Dedifferentiated amniotic fluid mesenchymal stem cell (primary cell): ENCODE data around the gene FAM174C.
A peak's percentile ranks its signal among the peaks of the same experiment; 100 is the strongest.

ENCODE experiments used
- DNase-seq: peaks from one replicate; pipeline ENCODE4 v3.0.0-alpha.2; 2016; ENCODE audit errors: extremely low spot score

FAM174C gene

DNA sequence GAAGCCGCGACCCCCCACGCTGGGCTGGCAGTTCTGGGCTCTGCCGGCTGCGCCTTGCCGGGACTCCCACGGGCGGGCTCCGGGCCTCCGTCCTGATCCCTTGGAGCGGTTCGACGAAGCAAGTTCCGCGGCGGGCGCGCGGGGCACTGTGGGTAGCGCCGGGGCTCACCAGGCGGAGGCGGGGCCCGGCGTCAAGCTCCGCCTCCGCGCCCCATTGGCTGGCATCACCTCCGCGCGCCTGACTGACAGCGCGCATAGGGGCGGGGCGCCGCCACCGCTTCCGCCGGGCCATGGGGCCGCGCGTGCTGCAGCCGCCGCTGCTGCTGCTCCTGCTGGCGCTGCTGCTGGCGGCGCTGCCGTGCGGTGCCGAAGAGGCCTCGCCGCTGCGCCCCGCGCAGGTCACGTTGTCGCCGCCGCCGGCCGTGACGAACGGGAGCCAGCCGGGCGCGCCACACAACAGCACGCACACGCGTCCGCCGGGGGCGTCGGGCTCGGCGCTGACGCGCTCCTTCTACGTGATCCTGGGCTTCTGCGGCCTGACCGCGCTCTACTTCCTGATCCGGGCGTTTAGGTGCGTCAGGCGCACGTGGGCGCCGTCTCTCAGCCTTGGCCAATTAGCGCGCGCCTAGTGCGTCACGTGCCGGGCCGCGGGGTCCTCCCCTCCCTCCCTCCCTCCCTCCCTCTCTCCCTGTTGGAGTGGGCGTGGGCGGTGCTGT is at the start of gene FAM174C:
Gene FAM174C (plus strand): TSS at position 271 of the 716 bp plus-strand sequence. CDS start 20 bp downstream, at position 291.
- DNase-seq = peak; percentile 94

GRCh38 chr19:1226227-1226518 is 49.2 kb upstream of the FAM174C start:
- DNase-seq = no peak

DNA sequence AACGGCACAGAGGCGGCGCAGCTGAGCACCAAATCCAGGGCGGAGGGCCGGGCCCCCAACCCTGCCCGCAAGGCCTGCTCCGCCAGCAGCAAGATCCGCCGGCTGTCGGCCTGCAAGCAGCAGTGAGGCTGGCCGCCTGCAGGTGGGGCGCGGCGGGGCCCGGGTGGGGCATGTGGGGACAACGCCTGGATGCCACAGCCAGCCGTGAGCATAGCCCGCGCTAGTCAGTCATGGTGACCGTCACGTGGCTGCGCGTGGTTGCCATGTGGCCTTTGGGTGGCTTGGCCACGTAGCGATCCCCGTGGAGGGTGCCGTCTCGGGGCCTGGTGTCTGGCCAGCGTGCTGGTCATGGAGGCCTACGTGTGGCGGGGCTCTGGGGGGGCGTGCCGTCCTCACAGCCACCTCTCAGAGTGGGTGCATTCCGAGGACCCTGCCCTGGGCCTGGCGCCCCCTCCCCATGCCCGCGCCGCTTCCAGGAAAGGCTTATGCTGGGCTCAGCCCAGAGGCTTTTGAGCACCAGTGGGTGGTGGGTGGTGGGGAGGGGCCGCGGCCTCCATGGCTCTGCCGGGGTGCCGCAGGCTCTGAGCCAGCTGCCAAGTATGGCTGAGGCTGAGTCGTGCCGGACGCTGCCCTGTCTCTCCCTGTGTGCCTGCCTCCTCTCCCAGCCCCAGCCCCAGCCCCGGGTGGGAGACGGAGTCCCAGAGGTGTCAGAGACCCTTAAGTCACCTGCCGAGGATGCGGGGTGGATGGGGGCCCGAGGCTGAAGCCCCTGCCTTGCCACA is 48.6 kb upstream of the FAM174C start:
- DNase-seq = no peak

- no peak for DNase-seq
Measured at GRCh38 chr19:1227304-1228054, 47.9 kb upstream of the FAM174C start.

GRCh38 chr19:1228161-1228957 is 47.0 kb upstream of the FAM174C start:
- DNase-seq = no peak

GRCh38 chr19:1229056-1229923 is 46.0 kb upstream of the FAM174C start:
- DNase-seq = no peak

DNA sequence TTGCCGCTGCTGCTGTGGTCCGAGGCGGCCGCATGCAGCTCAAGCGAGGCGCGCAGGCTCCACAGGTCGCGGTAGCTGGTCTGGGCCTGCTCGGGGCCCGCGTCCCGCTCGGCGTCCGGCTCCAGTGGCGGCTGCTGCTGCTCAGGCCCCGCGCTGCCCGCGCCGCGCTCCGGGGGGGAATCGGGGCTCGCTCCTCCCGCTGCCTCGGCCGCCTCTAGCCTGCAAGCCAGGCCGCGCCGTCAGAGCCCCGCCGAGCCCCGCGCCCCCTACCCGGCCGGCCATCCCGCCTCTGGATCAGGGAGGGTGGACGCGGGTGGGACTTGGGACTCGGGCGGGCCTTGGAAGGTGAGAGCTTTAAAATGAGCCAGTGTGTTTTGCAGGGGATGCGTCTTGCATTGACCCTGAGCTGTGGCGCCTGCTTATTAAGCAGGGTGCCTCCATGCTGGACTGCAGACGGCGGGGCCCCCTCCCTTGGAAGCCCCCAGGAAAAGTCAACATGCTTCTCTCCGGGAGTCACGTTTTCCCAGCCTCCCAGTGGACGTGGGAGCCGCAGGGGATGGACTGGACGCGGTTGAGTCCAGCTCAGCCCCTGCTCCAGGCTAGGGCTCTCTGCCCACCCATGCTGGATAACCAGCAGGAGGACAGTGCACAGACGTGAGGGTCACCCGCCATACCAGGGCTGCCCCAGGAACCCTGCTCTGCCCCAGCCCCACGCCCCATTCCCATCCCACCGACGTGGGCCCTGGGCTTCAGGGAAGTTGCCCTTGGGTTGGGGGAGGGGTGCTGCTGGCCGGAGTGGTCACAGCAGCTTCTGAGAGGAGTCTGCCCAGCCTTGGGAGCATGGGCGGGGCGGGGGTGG is 45.2 kb upstream of the FAM174C start:
- DNase-seq = no peak

GRCh38 chr19:1230783-1231489 is 44.4 kb upstream of the FAM174C start:
- DNase-seq = no peak

GRCh38 chr19:1231729-1232637 is 43.3 kb upstream of the FAM174C start:
- DNase-seq = no peak

- DNase-seq = no peak
Measured at GRCh38 chr19:1232652-1233072, 42.7 kb upstream of the FAM174C start.

- no peak for DNase-seq
Measured at GRCh38 chr19:1233115-1233667, 42.1 kb upstream of the FAM174C start.

GRCh38 chr19:1234051-1234954 is 41.0 kb upstream of the FAM174C start:
- no peak for DNase-seq

GRCh38 chr19:1234955-1235380 is 40.4 kb upstream of the FAM174C start:
- DNase-seq = no peak

GRCh38 chr19:1235625-1236538 is 39.4 kb upstream of the FAM174C start:
- no peak for DNase-seq

- DNase-seq = no peak
Measured at GRCh38 chr19:1236576-1236975, 38.8 kb upstream of the FAM174C start.
